ENCODE measurements around the gene CCNL2.

DNA sequence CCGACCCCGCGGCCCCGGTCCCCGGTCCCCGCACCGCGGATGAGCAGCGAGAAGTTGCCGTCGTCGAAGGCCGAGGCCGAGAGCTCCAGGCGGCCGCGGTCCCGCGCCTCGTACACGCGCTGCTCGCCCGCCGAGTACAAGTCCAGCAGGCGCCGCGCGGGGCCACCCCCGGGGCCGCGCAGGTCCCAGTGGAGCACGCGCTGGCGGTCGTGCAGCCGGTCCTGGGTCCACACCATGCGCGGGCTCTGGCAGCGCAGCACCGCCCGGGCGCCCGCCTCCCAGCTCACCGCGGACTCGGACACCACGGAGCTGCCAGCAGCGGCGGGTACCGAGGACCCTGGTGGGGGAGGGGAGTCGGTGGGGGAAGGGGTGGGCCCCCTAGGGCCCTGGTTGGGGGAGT, 43.7 kb downstream of the CCNL2 start:
- TF ChIP-seq, protein P1, sequence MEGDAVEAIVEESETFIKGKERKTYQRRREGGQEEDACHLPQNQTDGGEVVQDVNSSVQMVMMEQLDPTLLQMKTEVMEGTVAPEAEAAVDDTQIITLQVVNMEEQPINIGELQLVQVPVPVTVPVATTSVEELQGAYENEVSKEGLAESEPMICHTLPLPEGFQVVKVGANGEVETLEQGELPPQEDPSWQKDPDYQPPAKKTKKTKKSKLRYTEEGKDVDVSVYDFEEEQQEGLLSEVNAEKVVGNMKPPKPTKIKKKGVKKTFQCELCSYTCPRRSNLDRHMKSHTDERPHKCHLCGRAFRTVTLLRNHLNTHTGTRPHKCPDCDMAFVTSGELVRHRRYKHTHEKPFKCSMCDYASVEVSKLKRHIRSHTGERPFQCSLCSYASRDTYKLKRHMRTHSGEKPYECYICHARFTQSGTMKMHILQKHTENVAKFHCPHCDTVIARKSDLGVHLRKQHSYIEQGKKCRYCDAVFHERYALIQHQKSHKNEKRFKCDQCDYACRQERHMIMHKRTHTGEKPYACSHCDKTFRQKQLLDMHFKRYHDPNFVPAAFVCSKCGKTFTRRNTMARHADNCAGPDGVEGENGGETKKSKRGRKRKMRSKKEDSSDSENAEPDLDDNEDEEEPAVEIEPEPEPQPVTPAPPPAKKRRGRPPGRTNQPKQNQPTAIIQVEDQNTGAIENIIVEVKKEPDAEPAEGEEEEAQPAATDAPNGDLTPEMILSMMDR (IDR thresholded peaks at IDR 0.05; ENCODE audit: borderline replicate concordance, extremely low read depth, low read length, poor library complexity, severe bottlenecking), result no peak
- no peak for TF ChIP-seq EZH2 (IDR thresholded peaks at IDR 0.05; ENCODE audit: borderline replicate concordance, low read depth, low read length, severe bottlenecking)

All from DND-41 (cell line).